Renal cortex interstitium (tissue), 11 donors: ENCODE measurements around the gene MYZAP. TPM values are rescaled to one million over a fixed set of nuclear protein-coding genes. Genes with fewer than 3 reads are reported as not detected.
A peak's percentile ranks its signal among the peaks of the same experiment; 100 is the strongest.

Experiments used
- DNase-seq, 11 donors: peaks; one replicate each; pipeline ENCODE4 v3.0.0-alpha.2; 2013; ENCODE audit warnings: low read depth in 9 of 11, low spot score in 4 of 11; ENCODE audit errors: extremely low read depth in 1 of 11
- polyA plus RNA-seq, 3 donors: library from polyadenylated mRNA; unstranded; fragments of 120-200 nt; gene quantifications; one replicate each; pipeline ENCODE4 v1.2.1, GENCODE V29; 2013; ENCODE audit not compliant: insufficient read length in 3 of 3

Gene MYZAP
- polyA plus RNA-seq, 3 donors, result 3.0 to 5.9 (median 5.7) TPM

GRCh38 chr15:57557810-57558209 is 33.9 kb upstream of the MYZAP start:
- no peak for DNase-seq

DNA sequence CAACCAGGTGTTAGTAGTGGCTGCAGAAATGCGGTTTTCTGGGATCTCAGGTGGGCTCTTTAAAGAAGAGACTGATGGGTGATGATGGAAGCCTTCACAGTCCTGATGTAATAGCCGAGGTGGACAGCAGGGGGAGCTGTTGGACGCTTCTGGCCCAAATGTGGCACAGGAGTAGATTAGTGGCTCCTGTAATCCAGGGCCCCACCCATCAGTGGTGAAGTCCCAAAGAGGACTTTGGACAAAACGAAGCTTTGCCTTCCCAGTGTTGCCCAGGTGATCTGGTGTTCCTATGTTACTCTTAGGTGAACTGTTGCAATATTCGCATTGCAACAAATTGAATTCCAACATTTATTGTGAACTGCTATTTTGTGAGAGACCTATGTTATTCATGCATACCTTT is 31.8 kb upstream of the MYZAP start:
- no peak for DNase-seq

DNA sequence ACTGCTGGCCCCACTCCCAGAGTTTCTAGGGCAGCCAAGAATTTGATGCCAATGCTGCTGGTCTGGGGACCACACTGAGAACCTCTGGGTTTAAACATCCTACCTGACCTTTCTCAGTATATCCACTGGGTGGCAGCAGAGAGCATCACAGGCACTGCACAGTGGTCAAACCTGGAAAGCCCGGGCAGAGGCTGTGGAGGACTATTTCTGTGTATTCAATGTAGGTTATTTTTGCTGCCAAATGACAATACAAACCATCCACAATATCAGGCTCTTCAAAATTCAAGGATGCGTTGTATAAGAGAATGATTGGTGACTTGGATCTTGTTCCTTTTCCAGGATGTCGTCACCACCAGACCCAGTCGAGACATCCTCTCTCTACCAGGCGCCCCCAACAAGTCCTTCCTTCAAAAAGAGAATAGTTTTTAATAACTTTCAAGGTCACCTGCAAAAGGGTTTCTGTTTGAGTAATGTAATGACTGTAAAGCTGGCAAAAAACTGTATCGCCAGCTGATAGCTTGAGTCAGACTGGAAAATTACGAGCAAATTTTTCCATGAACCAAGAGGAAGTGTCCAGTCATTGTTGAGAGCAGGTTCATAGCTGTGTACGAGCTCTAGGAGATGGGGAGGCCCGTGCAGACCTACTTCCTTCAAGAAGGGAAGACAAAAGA is 30.5 kb upstream of the MYZAP start:
- peak in 6 of 11 donors; percentile 53 to 79 (median 69) for DNase-seq

DNA sequence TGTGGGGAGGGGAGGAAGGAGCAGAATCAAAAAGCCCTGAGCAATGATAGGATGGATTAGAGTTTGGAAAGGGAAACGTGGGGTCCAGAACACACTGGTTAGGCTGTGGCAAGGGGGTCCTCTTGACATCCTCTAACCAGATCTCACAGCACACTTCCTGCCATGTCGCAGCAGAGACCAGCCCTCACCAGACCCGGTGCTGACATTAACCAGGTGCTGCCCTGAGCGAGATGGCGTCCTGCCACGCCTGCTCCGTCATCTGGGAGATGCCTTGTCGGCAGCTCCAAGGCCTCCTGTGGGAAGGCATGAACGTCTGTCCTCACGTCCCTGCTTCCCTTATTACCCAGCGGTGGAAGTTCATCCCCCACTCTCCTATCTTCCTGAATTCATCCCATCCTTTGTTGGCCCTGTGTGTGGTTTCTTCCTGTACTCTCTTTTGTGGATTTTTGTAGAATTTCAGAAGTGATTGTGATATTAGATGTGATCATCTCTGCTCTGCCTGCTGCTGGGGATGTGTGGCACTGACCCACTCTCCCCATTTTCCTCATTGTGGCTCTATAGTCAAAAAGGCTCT is 29.4 kb upstream of the MYZAP start:
- DNase-seq, result no peak

GRCh38 chr15:57563416-57563815 is 28.3 kb upstream of the MYZAP start:
- no peak for DNase-seq

DNA sequence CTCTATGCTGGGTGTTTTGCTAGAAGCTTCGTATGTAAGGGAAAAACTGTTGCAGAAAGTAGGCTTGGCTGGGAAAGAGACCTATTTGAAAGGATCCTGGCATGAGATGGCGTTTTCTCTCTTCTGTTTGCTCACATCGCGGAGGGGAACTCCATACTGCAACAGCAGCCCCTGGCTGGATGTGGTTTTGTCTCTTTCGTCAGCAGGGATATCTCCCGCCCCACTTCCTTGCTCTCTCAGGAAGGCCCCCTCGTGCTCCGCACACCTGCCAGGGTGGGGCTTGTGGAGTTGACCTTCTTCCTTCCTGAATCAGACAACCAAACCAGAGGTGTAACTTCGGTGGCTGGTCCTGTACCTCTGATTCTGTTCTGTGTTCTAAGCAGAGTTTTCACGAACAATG is 26.4 kb upstream of the MYZAP start:
- no peak for DNase-seq

GRCh38 chr15:57566834-57567233 is 24.9 kb upstream of the MYZAP start:
- no peak for DNase-seq

GRCh38 chr15:57567891-57568290 is 23.8 kb upstream of the MYZAP start:
- DNase-seq, result no peak

- DNase-seq, result no peak
Observed at GRCh38 chr15:57568299-57568698, 23.4 kb upstream of the MYZAP start.

GRCh38 chr15:57570340-57570739 is 21.4 kb upstream of the MYZAP start:
- DNase-seq, result no peak

DNA sequence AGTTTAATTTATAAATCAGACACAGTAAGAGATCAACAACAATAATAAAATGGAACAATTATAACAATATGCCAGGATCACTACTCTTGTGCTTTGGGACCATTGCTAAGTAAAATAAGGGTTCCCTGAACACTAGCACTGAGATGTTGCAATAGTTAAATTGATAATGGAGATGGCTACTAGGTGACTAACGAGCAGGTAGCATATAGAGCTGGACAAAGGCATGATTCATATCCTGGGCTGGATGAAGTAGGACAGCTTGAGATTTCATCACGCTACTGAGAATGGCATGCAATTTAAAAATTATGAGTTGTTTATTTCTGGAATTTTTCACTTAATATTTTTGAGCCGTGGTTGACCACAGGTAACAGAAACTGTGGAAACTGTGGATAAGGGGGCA is 20.7 kb upstream of the MYZAP start:
- no peak for DNase-seq

- no peak for DNase-seq
Observed at GRCh38 chr15:57571725-57572124, 20.0 kb upstream of the MYZAP start.

DNA sequence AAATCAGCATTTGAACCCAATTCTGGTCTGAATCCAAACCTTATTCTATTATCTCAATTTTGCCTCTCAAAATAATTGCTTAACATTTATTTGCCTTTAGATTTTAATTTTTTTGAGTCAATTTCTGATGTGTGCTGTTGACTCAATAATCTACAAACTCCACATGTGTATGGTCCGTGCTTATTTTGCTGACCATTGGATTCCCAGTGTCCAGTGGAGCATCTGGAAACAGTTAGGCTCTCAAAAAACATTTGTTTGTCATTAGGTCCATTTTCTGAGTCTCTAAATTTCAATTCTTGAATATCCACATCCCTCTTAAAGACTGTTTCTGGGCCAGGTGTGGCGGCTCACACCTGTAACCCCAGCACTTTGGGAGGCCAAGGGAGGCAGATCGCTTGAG is 19.2 kb upstream of the MYZAP start:
- no peak for DNase-seq

GRCh38 chr15:57573151-57573550 is 18.6 kb upstream of the MYZAP start:
- DNase-seq, result no peak

DNA sequence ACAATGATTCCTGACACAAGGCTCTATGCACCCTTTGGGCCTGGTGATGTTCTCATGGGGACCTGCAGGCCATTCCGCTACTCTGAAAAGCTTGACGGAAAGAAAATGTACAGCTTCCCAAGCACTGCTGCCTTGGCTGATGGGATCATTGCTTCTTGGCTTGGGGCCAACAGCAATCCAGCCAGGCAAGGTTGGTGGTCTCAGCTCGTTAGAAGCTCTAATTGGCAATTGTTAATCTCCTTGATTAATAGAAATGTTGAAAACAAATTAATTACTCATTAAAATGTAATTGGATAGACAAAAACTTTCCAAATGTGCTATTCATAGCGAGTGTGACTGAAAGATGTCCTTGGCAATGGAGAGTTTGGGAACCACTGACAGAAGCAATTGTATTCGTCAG is 16.3 kb upstream of the MYZAP start:
- DNase-seq, result no peak

GRCh38 chr15:57578288-57578900 is 13.3 kb upstream of the MYZAP start:
- no peak for DNase-seq

- no peak for DNase-seq
Observed at GRCh38 chr15:57580428-57580827, 11.3 kb upstream of the MYZAP start.

DNA sequence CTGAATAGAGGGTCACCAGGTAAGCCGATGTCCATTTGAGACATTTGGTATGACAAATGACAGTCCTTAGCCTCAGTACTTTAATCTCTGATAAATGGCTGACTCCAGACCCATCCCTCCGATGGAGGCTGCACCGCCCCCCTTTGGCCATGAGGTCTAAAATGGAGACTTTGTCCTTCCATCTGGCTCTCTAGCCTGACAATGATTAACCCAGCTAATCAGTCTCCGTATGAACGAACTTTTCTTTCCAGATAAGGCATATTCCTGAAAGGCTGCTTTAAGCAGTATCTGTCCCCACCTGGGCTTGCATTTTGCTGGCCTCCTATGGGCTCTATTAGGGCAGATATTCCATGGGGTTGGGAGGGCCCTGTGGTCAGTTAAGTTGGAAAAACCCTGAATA is 10.8 kb upstream of the MYZAP start:
- no peak for DNase-seq

DNA sequence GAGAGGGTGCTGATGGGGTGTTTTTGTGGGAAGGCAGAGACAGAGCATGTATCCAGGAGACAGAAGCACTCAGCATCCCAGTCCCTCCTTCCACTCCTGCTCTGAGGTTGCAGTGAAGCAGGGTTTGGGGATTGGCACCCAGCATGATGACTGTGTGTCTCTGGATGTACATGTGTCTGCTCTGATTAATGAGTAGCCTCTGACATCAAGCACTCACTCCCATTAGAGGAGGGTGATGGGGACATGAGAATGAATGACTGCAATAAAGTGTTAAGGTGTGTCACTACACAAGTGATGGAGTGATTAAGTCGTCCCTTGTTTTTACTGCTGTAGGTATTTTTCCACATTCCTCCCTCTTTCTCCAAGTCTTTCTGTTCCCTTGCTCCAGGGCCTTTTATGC is 9.6 kb upstream of the MYZAP start:
- DNase-seq, result no peak

DNA sequence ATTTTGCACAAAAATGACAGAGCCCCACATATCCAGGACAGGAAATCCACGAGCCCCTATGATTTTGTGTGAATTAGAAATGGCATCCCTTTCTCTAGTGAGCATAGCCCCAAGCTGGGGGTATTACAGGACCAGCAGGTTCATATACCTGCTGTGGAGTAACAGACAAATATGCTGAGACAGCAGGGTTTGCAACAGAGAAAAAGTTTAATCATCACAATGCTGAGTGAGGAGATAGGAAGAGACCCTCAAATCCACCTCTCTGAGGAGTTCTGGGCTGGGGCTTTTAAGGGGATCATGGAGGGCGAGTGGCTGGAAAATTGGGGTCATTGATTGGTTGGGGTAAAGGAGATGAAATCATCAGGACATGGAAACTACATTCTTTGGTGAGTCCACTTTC is 8.4 kb upstream of the MYZAP start:
- no peak for DNase-seq

DNA sequence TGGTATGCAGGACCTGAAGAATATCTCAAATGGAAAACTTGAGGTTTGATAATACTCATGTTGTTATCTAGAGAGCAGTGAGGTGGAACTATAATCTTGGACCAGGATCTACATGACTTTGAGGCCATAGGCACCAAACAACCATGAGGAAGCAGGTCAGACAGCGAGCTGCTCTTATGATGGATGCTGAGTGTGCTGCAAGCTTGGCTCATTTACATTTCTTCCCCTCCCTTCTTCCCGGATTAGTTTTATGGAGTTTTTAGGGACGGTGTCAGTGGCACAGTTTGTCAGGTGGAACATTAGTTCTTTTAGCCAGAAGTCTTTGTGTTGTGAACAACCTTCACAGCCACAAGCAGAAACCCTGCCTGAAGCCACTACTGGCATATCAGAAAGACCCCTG is 8.0 kb upstream of the MYZAP start:
- no peak for DNase-seq
